NCI-H146 treated with DMSO at 0.1 percent for 48 hours (cell line): ENCODE measurements around the gene PRDM16.

Experiments
- DNase-seq: peaks from one replicate; lab custom pipeline; 2025; ENCODE audit not compliant: unreplicated experiment; lab: John Stamatoyannopoulos, UW

PRDM16 gene

GRCh38 chr1:3402258-3403010 is 333.4 kb downstream of the PRDM16 start:
- no peak for DNase-seq

GRCh38 chr1:3403011-3403345 is 334.0 kb downstream of the PRDM16 start:
- DNase-seq, result no peak

- DNase-seq, result no peak
Observed at GRCh38 chr1:3403388-3404231, 334.6 kb downstream of the PRDM16 start.

DNA sequence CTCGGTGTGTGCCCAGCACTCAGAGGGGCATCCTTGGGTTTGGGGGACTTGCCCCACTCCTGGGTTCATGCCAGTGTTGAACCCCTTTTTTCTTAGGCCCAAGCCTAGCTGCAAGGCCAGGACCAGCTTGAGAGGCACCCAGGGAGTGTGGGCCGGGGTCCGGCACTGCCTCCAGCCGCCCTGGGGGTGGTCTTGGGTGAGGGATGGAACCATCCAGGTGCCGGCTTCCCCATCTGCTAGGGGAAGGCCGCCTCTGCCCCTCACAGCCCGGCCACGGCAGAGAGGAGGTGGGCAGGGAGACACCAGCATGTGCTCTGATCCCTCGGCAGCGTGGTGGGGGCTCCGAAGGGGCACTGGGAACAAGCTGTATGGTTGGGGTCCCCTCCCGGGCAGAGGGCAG is 335.3 kb downstream of the PRDM16 start:
- DNase-seq, result no peak

DNA sequence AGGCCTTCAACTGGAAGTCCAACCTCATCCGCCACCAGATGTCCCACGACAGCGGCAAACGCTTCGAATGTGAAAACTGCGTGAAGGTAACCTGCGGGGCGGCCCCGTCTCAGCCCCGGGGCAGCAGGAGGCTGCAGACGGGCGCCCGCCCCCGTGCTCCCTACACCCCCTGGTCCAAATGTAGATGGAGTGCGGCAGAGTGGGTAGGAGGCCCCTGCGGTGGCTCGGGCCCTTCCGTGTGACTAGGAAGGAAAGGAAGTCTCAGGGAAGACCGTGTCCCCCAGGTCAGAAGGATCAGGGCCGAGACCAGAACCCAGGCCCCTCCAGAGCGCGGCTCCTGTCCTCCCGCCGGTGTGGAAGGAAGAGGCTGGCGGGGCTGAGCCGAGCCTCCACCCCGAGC is 335.8 kb downstream of the PRDM16 start:
- DNase-seq, result no peak

DNA sequence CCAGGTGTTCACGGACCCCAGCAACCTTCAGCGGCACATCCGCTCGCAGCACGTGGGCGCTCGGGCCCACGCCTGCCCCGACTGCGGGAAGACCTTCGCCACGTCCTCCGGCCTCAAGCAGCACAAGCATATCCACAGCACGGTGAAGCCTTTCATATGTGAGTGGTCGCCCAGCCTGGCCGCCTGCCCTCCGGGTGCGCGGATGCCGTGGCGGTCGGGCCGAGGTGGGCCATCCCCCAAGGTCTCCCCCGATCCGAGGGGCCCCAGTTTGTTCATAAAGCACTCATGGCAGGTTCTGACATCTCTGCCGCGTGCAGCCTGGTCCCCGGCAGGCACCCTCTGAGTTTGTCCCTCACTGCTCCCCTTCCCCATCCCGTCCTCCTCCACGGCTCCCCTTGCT is 336.5 kb downstream of the PRDM16 start:
- DNase-seq, result no peak

GRCh38 chr1:3405974-3406867 is 337.2 kb downstream of the PRDM16 start:
- no peak for DNase-seq

DNA sequence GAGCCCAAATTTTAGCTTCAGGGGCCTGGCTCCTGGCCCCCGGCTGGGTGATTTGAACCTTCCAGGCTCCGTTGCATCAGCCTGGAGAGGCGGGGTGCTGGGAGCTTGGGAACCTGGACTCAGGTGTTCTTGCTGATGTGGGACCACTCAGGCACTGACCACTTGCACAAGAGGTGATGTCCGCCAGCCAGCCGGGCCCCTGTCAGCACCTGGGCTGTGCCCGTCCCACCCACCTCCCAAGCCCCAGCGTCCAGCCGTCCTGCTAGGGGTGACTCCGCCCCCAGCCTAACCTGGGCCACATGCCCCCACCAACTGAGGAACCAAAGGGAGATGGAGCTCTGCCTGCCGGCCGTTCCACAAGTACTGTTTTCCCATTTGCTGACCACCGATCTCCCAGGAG is 338.0 kb downstream of the PRDM16 start:
- DNase-seq, result no peak

DNA sequence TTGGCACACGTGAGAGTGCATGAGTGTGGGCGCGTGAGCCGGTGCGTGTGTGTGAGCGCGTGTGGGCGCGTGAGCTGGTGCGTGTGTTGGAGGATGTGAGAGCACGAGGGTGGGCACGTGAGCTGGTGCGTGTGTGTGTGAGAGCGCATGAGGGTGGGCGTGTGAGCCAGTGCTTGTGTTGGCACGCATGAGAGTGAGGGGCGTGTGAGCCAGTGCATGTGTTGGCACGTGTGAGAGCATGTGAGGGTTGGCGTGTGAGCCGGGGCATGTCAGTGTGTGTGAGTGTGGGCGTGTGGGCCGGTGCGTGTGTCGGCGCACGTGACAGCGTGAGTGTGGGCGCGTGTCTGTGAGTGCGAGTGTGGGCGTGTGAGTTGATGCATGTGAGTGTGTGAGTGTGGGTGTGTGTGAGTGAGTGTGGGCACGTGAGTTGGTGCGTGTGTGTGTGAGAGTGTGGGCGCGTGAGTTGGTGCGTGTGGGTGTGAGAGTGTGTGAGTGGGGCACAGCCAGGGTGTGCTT is 339.8 kb downstream of the PRDM16 start:
- DNase-seq, result no peak

DNA sequence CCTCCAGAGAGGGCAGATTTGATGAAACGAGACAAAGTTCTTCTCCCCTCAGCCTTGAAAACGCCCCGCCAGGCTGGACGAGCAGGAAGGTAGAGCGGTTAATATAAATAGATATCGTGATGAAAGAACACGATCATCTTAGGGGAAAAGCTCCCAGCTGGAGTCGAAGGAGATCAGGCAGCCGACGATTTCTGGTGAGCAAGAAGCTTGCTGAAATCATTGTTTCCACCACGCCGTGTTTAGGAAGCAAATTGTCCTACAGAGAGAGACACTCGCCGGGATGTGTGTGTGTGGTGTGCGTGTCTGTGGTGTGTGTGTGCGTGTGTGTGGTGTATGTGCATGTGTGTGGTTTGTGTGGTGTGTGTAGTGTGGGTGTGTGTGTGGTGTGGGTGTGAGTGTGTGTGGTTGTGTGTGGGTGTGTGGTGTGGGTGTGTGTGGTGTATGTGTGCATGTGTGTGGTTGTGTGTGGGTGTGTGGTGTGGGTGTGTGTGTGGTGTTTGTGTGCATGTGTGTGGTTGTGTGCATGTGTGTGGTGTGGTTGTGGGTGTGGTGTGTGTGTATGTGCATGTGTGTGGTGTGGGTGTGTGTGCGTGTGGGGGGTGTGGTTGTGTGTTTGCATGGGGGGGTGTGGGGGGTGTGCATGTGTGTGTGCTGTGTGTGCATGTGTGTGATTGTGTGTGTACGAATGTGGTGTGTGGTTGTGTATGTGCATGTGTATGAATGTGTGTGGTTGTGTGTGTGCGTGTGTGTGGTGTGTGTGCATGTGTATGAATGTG is 340.6 kb downstream of the PRDM16 start:
- DNase-seq, result no peak

- no peak for DNase-seq
Observed at GRCh38 chr1:3410142-3410925, 341.3 kb downstream of the PRDM16 start.

DNA sequence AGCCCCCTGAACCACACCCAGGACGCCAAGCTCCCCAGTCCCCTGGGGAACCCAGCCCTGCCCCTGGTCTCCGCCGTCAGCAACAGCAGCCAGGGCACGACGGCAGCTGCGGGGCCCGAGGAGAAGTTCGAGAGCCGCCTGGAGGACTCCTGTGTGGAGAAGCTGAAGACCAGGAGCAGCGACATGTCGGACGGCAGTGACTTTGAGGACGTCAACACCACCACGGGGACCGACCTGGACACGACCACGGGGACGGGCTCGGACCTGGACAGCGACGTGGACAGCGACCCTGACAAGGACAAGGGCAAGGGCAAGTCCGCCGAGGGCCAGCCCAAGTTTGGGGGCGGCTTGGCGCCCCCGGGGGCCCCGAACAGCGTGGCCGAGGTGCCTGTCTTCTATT is 342.8 kb downstream of the PRDM16 start:
- no peak for DNase-seq

- DNase-seq, result no peak
Observed at GRCh38 chr1:3412376-3412775, 343.4 kb downstream of the PRDM16 start.

GRCh38 chr1:3413975-3414710 is 345.1 kb downstream of the PRDM16 start:
- DNase-seq, result no peak

GRCh38 chr1:3415260-3416090 is 346.5 kb downstream of the PRDM16 start:
- no peak for DNase-seq

DNA sequence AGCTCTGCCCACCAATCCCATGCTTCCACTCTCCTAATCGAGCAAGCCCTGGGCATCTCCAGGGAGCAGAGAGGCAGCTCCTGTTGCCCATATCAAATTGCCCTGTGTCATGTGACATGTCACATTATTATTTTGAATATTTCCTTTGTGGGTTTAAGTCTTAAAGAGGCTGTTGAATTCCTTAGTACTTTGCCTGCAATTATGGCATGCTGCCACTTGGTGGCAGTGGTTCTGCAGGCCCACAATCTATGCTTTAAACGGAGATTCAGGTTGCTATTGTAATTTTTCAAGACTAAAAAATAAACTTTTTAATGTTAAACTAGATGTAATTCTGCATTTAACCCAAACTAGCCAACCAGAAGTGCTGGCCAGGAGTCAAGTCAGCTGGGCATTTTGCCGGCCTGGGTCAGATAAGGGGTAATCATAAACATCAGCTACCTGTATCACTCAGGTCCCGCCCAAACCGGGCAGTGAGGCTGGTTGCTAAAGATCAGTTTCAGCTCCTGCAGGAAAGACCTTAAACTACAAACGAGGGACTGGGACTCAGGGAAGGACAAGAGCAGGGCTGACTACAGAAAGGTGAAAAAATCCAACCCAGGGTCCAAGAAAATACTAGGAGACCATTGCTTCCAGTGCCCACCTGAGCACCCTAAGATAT is 348.2 kb downstream of the PRDM16 start:
- DNase-seq, result no peak

- no peak for DNase-seq
Observed at GRCh38 chr1:3417934-3418333, 348.9 kb downstream of the PRDM16 start.

GRCh38 chr1:3418600-3418999 is 349.6 kb downstream of the PRDM16 start:
- DNase-seq, result no peak
